Measurements from ENCODE around the gene TFB1M.
A peak's percentile ranks its signal among the peaks of the same experiment; 100 is the strongest.

Gene TFB1M

DNA sequence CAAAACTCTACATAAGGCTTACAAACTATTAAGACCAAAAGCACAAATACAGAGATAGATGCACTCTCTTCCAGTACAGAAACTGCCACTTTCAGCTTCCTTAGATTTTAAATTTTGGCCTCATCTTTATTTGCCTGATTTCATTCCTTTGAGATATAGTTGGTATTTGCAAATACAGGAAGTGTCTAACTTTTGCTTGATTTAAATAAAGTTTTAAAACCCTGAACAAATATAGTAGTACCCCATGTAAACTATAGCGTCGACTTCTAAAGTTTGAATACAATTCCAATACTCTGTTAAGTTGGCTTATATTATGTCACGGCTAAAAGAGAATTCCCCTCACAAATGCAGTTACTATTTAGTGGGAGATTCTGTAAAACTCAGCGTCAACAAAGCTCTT lies 51.6 kb downstream of the TFB1M start:
- no peak for DNase-seq

DNA sequence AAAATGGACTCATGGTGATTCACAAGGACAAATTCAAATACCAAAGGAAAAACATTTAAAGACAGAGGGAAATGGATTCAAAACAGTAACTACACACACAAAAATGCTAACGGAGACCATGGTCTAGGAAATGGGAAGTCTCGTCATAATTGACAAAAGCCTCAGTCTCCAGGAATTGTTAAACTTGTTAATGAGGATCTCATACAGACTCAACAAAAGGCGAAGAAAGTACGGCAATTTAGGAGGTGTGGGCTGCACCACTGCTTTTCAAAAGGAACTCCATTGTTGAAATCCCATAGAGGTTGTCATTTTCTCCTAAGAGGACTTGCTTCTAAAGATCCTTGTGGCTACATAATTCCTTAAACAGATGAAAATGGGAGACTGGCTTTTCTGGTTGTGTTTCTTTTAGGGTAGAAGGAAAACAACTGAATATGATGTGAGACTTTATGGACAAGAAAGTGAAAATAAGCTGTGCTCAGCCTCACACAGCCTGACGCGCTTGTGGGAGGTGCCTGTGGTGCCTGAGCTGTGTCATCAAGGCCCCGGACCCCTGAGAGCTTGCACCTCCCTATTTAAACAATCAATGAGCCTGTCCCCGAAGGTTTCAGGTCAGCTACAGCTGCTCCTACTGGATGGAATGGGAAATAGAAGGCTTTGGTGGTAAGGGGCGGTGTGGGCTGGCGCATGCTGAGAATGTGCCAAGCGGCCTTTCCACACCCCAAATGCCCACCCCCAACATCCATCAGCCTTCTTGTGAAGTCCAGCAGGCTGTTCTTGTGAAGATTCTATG lies 53.0 kb downstream of the TFB1M start:
- DNase-seq = no peak

DNA sequence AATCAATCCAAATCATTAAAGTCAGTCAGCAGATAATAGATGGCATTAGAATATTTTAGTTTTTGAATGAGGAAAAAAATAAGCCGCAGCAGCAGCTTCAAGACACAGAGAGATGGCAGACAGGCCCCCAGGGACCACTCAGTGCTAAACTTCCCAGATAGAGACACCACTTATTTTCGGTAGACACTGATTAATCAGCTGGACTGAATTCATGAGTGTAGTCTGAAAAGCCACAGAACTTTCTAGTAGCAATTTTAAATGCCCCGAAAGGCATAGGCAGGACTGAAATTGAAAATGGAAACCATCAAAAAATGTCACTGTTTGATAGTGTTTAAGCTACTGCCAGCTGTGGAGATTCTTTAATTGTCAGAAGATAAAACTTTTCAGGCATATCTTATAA lies 53.6 kb downstream of the TFB1M start:
- no peak for DNase-seq

GRCh38 chr6:155259897-155260296 lies 54.4 kb downstream of the TFB1M start:
- DNase-seq = no peak

- no peak for DNase-seq
Observed at GRCh38 chr6:155259204-155259603, 55.1 kb downstream of the TFB1M start.

DNA sequence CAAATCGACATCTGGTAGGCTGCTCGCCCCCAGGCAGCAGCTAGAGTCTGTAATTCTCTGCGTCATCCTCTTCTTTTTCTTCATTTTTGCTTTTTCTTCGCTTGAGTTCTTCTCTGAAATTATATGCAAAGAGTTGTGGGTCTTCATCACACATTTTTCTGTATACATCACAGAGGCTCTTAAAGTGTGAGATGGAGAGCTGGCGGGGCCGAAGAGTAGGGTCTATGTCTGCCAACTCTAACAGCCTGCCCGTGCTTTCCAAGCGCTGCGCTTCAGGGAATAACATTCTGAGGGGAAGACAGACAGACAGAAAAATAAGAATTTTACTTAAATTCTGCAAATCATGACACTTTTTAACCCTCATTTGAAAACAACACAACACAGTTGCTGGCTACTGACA lies 56.5 kb downstream of the TFB1M start:
- DNase-seq = no peak

DNA sequence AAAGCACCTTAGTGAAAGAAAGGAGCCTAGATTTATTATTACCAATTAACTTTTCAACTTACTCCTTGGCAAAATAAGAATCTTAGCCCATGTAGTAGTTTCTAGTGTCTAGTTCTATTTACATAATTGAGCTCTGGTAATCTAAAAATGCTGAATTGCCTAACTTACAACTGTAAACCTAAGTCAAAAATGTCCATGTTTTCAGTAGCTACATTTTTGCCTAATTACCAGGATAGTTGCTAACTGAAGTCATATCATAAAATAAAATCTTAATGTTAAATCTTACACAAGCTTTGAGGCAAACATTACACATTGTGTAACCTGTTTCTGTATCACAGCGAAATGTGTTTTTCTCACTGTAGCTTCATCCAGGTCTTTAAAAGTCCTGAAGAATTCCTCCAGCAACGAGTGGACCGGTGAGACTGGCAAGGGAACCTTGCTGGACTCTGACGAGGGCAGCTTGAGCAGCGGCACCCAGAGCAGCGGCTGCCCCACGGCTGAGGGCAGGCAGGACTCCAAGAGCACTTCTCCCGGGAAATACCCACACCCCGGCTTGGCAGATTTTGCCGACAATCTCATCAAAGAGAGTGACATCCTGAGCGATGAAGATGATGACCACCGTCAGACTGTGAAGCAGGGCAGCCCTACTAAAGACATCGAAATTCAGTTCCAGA lies 58.0 kb downstream of the TFB1M start:
- DNase-seq = no peak

- no peak for DNase-seq
Observed at GRCh38 chr6:155254139-155254538, 60.1 kb downstream of the TFB1M start.

DNA sequence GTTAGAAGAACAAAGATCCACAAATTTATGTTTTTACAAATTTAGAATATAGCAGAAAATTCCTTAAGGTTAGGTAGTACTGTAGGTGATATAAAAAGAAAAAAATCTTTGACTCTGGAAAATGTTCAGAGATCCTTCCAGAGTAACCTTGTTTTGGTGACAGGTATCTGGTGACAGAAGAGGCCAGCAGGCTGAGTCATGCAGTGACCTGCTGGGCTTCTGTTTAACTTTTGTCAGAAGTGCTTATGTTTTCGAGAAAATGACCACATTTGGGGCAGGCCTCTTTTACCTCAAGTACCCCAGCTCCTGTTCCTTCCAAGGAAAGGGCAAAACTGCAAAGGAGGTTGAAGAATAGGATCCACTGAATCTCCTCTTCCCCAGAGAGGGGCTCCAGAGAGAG lies 60.9 kb downstream of the TFB1M start:
- DNase-seq = no peak

DNA sequence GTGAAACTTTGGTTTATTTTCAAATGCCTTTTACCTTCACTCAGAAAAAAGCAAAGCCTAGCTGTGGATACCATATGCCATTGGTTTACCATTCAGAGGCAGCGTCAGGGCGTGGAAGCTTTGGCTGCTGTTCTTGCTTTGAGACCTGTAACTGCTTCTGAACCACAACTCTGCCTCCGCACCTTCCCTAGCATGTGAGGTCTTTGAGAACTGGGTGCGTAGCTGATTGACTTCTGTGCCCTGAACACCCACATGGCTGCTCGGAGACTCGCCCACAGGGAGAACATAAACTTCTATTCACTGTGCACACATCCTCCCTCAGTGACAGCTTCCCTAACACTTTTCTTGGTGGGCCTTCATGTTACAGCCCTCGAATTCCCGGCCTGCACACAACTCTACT lies 61.7 kb downstream of the TFB1M start:
- no peak for DNase-seq

DNA sequence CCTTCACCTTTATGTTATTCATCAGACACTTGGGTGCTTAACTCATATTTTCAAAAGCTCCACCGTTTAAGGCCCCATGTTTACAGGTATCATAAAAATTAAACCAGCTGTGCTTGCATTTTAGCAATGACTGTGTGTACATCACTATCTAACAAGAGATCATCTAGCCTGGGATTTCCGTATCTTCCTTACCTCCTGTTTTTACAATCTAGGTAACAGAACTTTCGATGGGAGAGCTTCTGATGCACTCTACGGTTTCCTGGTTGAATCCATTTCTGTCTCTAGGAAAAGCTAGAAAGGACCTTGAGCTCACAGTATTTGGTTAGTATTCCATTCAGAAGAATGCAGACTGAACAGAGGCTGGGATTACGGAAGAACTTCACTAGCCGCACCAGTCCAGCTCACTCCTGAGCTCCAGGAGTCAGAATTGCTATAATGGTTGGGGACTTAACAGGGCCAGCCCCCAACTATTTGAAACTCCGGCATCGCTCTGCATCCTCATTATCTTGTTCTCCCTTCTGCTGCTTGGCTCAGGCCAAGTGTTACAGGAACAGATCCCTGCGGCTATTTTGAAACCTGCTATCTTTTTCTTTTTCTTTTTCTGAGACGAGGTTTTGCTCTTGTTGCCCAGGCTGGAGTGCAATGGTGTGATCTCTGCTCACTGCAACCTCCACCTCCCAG lies 63.4 kb downstream of the TFB1M start:
- no peak for DNase-seq

DNA sequence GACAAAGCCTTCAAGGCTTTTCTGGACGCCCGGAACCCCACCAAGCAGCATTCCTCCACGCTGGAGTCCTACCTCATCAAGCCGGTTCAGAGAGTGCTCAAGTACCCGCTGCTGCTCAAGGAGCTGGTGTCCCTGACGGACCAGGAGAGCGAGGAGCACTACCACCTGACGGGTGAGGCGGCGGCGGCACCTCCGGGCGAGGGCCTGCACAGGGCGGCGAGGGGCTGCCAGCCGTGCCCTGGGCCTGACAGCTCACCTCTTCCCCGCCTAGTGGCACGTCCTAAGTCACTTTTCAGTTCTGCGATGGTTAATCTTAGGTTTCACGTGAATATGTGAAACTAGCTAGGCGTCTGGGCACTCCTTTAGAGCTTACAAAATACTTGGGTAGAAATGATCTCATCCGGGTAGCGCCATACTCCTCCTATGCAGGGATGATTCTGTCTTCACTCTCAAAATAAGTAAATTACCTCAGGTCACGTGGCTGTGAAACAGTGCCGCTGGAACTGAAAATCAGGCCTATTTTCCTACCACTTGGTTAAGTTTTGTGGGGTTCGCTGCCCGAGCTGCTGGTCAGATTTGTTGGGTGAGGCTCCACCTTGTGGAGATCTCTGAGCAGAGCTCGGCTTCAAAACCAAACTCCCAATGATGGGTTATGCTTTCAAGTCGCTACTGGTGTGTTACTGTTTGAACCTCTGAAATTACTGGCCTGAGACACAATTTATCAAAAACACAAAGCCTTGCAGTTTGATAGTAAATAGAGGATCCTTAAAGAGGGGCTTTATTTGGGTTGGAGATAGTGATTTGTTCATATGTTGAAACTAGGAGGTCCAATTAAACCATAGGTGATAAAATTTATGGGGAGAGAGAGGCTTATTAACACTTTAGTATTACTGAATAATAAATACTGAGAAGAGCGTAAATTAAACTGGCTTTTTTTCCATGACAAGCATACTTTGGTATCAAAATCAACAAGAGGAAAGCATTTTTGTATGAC lies 66.0 kb downstream of the TFB1M start:
- peak; percentile 34 for DNase-seq

GRCh38 chr6:155247618-155248007 lies 66.7 kb downstream of the TFB1M start:
- DNase-seq = no peak

- no peak for DNase-seq
Observed at GRCh38 chr6:155246825-155247224, 67.5 kb downstream of the TFB1M start.

- no peak for DNase-seq
Observed at GRCh38 chr6:155245831-155246230, 68.5 kb downstream of the TFB1M start.

DNA sequence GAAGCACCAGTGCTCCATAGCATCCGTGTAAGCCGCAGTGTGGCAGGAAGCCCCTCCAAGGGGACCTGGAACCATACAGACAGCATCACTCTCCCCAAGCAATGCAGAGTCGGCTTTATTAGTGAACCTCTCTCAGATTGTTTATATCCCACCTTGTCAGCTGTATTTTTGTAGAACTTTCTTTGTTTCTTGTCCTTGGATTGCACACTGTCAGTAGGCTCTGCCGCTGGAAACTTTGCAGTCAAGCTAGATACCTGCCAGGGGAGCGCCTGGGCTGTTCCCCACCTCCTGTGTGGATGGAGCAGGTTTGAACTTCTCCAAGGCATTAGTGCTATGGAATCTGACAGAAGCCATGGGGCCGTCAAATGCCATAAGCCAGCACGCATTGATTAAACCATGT lies 69.1 kb downstream of the TFB1M start:
- DNase-seq = no peak

GRCh38 chr6:155244434-155244833 lies 69.8 kb downstream of the TFB1M start:
- DNase-seq = no peak

- DNase-seq = no peak
Observed at GRCh38 chr6:155241966-155242365, 72.3 kb downstream of the TFB1M start.

GRCh38 chr6:155240905-155241600 lies 73.2 kb downstream of the TFB1M start:
- DNase-seq = no peak

GRCh38 chr6:155237613-155238012 lies 76.7 kb downstream of the TFB1M start:
- DNase-seq = no peak

DNA sequence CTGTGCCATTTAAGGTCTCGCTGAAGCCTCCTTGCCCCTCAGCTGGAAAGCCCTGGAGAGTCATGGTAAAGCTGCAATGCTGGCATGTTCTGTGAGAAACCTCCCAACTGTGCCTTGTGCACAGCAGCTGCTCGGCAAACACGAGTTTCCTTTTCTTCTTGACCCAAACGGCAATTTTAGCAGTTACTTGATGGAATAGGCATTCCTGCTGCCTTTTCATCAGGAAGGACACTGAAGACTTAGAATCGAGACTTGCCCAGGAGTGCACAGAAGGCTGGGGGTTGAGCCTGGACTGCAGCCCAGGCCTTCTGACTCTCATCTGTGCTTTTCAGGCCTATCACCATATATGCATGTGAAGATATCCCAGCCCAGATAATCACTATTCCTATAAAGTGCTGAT lies 79.2 kb downstream of the TFB1M start:
- DNase-seq = no peak

- no peak for DNase-seq
Observed at GRCh38 chr6:155234687-155235086, 79.6 kb downstream of the TFB1M start.

All from inflammatory macrophage treated with lipopolysaccharide for 4 hours (primary cell).